Stimulated activated CD4-positive, alpha-beta T cell treated with anti-CD3 and anti-CD28 coated beads, Interleukin-15, amount 100 ng/mL, for 1 hour (primary cell): ENCODE measurements around the gene MPPED2.
"Not testable (repeated sequence)": the region's sequence is repeated elsewhere in the genome, so short reads cannot be mapped to it uniquely, and the experiment has no call there.

Experiments
- DNase-seq, 2 donors: peaks; one replicate each; pipeline ENCODE4 v3.0.0-alpha.2; 2020; ENCODE audit warnings: low read depth in 1 of 2, low spot score in 1 of 2

MPPED2 gene

DNA sequence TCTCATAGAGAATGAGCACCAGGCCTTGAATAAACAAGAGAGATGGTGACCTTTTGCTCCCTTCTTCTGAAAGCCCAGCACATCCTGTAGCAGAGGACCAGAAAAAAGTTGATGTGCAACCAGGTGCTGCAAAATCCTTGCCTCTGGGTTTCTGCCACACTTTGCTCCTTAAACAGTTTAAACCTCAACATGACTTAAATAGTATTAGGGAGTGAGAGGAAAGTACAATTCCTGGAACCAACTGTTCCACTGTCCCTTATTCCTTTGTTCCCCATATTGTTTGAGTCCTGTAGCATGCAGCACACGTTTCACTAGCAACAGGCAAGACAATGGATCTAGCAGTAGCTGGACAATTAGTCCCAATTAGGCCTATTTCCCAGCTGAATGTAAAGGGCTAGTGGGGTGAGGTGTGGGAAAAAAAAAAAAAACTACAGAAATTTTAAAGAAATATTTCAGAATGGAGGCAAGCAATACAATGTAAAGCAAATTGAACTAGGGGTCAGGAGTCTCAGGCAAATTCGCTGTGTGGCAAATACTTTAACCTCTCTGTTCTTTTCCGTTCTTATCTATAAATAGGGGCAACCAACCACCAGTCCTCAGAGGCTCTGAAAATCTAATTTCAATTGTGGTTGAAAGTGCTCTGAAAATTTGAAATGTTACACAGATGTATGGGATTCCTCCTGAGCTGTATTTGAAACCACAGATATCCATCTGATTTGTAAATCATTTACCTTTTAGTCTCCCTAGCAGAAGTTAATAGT, 6.6 kb downstream of the MPPED2 start:
- DNase-seq: no peak

DNA sequence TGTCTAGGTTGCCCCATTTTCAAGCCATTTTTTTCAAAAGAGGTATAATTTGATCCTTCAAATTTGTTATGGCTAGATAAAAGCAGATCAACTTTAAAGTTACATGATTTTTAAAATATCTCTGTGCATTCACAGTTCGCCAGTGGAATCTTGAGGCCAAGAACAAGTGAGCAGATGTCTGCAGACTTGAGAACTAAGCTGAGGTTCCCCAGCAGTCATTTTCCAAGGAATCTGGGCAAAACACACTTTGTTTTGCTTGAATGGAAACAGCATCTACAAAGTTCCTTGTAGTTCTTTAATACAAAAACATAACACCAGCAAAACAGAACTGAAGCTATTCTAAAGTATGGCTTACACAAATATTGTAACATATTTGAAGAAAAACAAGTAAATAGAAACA, 7.7 kb downstream of the MPPED2 start:
- no peak for DNase-seq

DNA sequence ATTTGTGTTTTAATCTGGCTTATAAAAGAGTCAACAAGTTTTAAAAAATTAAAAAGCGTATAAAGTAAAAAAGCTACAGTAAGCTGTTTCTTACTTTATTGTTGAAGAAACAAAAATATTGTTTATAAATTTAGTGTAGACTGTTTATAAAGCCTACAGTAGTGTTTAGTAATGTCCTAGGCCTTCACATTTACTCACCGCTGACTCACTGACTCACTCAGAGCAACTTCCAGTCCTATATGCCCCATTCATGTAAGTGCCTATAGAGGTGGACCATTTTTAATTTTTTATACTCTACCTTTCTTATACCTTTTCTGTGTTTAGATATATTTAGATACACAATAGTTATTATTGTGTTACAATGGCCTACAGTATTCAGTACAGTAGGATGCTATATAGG, 12.2 kb downstream of the MPPED2 start:
- no peak for DNase-seq

DNA sequence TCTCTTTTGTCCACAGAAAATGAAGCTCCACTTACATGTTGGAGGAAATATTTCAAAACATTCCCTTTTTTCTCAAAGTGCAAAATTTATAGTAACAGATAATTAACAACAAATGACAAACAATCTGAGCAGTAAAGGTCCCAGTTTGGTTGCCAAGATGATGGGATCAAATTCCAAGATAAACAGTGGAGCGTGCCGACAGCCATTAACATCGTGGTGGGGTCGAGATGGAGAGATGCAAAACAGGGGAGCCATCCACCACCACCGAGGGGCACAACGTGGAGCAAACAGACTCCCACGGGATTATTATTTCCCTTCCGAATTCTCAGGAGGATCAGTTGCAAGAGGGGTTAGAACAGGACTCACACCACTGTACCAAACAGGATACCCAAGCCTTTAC, 17.2 kb downstream of the MPPED2 start:
- no peak for DNase-seq

DNA sequence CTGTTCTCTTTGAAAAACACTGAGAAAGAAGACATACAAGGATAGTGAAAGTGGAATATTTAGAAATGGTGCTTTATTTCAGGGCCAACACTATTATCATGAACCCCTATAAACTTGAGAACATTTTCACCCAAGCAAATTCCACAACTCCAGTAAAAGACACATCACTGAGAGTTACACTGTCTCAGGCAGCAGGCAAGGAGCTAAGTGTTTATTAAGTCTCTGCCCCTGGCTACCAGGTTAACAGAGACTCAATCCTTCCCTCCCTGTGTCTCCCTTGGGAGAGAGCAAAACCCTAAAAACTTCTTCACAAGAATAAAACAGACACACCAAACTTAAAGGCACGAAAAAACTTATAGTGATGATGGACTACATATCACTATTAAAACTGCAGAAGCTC, 18.5 kb downstream of the MPPED2 start:
- DNase-seq: no peak

DNA sequence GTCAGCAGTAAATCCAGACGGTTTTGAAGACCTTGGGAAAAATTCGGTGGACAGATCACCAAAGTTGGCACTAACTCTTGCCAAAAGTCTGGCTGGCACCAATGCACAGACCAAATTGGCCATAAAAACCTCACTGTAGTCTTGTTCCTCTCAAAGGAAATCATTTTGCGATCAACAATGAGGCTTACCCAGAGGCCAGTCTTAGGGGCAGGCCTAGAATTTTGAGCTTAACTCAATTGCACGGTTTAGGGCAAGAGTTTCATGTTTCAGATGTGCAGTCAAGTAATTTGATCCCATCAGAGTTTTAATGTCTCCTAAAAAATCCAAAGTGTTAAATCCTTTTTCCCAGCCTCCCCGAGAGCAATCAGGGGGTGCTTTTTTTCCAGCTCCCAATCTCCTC, 19.0 kb downstream of the MPPED2 start:
- DNase-seq: no peak

- DNase-seq: no peak
Observed at GRCh38 chr11:30566482-30566881, 19.7 kb downstream of the MPPED2 start.

GRCh38 chr11:30565027-30565426, 21.1 kb downstream of the MPPED2 start:
- no peak for DNase-seq

DNA sequence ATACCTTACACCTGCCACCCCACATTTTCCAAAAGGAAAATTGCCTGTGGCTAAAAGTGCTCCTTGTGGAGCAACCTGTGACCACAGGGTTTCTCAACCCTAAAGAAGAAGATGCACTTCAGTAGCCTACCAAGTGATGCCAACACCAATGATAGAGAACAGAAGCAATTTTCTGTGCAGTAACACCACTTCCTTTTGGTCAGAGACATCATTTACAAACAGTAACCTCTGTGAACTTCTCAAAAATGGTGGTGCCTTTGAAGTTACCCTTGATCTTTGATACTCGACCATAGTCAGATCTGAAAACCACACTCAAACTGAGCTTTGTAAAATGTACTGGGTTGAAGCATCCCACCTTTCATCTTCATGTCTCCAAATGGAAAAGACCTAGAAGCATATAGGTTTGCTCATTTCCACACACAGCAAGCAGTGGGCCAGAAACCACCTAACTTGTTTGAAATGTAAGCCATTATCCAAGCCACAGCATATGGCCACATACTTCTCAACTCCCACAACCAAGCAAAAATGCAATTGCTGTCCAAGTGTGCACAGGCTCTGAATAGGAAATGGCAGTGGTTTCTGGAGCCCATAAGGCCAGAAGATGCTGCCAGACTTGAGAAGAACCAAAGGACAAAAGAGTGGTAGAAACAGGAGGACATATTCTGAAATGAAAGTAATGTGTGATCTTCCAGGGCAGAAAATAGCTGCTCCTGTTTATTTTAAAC, 24.3 kb downstream of the MPPED2 start:
- DNase-seq: no peak

DNA sequence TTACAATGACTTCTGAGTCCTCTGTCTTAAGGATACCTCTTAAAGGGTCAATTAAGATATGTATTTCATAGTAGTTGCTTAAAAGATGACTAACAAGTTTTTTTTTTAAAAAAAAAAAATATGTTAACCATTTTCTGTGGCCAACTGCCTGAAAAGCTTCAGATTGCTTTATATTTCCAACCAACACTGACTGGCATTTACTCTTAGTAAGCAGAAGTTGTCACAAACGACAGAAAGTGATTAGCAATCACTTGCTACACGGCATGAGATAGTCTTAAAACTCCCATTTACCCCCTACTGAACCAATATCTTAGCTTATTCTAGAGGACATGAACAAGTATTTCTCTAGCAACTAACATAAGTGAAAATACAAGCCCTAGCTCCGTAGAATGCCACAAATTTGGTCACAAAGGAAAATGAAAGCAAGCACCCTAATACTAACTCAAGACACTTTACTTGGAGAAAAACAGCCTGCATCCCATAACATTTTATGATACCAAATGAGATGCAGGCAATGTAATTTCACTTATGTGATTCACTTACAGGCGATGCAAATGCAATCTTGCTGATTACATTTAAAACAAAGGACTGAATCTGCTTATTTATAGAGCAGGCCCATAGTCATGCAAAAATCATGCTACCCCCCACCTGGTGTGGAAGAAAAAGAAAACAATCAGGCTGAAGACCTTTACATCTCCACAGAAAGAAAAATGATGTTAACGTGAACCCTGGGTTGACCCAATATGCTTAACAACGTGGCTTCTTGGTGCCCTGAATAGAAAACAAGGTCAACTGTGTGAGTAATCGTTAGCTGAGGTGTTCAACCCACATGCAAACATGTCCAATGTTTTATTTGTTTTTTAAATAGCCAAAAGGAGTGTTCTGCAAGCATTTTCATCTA, 25.7 kb downstream of the MPPED2 start:
- no peak for DNase-seq

GRCh38 chr11:30559004-30559403, 27.1 kb downstream of the MPPED2 start:
- no peak for DNase-seq

- not testable (repeated sequence) for DNase-seq
Observed at GRCh38 chr11:30554587-30554986, 31.6 kb downstream of the MPPED2 start.

DNA sequence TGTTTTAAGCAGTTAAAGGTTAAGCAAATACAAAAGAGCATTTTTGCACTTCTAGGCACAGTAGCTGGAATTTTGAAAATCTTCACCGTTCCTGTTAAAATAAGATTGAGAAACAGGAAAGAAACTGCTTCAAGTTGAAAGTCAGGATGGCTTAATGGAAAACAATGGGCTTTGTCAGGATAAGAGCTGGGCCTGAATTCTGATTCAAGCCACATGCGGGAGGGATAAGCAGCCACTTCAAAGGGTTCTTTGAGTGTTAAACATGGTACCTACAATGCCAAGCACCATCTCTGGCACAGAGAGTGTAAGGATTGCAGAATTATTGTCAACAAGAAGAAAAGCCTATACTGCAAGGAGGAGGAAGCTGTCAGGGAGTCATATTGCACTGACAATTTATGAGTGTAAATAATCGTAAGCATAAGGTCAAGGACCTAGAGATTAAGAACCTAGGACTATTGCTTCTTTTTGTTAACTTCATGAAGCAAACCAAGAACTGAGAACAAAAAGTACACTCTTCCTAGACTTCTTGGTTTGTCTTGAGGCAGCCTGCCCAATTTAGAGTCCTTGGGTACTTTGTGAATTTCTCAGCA, 32.5 kb downstream of the MPPED2 start:
- no peak for DNase-seq

- DNase-seq: no peak
Observed at GRCh38 chr11:30552839-30553238, 33.3 kb downstream of the MPPED2 start.

GRCh38 chr11:30550022-30550542, 36.1 kb downstream of the MPPED2 start:
- no peak for DNase-seq

DNA sequence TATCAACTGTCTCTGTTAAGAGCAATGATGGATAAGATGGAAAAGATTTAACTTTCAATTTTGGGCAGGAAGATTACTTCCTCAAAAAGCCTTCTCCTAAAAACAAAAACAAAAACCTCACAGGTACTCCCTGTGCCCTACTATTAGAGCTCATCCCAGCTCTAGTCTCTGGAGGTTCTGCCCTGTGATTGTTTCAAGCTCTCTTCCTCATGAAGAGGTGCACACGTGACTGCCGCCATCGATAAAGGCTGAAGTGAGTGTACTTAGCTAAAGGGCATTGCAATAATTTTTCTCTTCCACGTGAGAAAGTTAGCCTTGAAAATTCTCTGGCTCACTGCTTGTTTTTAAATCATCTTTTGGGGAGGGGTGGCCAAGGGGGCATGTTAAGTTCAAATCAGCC, 36.6 kb downstream of the MPPED2 start:
- DNase-seq: no peak

GRCh38 chr11:30546334-30546733, 39.8 kb downstream of the MPPED2 start:
- DNase-seq: no peak

GRCh38 chr11:30545507-30545906, 40.6 kb downstream of the MPPED2 start:
- no peak for DNase-seq

GRCh38 chr11:30543066-30543465, 43.1 kb downstream of the MPPED2 start:
- DNase-seq: no peak

DNA sequence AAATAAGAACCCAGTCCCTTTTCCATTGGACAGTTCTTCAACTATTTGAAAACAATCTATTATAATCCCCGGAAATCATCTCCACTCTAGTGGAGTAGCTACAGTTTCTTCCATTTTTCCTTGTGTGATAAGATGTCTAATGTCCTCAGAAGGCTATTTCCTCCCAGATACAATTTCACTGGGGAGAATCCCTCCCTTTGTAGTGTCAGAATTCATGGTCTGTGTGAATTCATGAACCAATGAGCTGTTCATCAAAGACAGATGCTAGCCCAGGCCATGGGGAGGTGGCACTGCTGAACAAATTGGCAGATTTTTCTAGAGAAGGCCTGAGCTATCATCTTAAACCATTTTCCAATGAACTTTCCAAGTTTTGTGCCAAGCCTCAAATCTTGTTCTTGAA, 45.4 kb downstream of the MPPED2 start:
- DNase-seq: no peak

DNA sequence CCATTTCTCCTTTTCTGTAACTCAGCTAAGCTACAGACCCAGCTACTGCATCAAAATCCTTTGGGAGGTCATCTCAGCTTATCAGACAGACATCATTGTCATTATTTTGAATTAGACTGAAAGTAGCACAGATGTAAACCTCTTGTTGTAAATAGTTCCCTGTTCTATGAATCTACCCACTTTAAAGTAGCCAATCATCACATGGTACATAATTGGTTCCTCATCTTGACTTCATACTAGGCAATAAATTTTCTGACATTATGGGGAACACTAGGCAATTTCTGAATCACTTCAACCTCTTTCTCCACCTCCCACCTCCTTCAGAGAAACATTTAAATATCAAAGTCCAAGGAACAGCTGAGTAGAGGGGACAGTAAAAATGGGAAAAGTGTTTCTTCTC, 47.9 kb downstream of the MPPED2 start:
- no peak for DNase-seq
